CD14-positive monocyte (primary cell): ENCODE measurements around the gene SLC25A22. TPM values are rescaled to one million over a fixed set of nuclear protein-coding genes. Genes with fewer than 3 reads are reported as not detected.

Source experiments
- DNase-seq, 3 donors: peaks; one replicate each; pipeline ENCODE4 v3.0.0-alpha.2; 2011 to 2022
- H2AFZ ChIP-seq: 2 replicates; pipeline ENCODE4 v1.6.0; 2012; ENCODE audit warnings: mild to moderate bottlenecking, low read depth, low read length, inconsistent platforms; ENCODE audit not compliant: insufficient read depth, poor library complexity, severe bottlenecking
- H3K27ac ChIP-seq, 2 donors: 1 replicate in 1 of 2; 2 replicates in 1 of 2; pipeline ENCODE4 v1.5.1; 2012 to 2013; ENCODE audit warnings: low read length in 2 of 2, control low read depth in 1 of 2, inconsistent platforms in 1 of 2, low read depth in 1 of 2, mild to moderate bottlenecking in 1 of 2
- H3K27me3 ChIP-seq, 2 donors: one replicate each; pipeline versions ENCODE4 v1.6.0 to v1.6.1; 2011 to 2013; ENCODE audit warnings: low read length in 2 of 2; ENCODE audit not compliant: control insufficient read depth in 2 of 2, insufficient read depth in 2 of 2
- H3K36me3 ChIP-seq, 2 donors: replicated peaks in 1 of 2; 1 replicate in 1 of 2; 2 replicates in 1 of 2; pipeline versions ENCODE4 v1.5.1 to v1.6.1; 2012 to 2013; ENCODE audit warnings: low read length in 2 of 2, control low read depth in 1 of 2, inconsistent platforms in 1 of 2, mild to moderate bottlenecking in 1 of 2; ENCODE audit not compliant: insufficient read depth in 2 of 2, control insufficient read depth in 1 of 2
- H3K4me1 ChIP-seq, 2 donors: 1 replicate in 1 of 2; 2 replicates in 1 of 2; pipeline versions ENCODE4 v1.5.1 to v1.6.1; 2012 to 2013; ENCODE audit warnings: low read length in 2 of 2, control low read depth in 1 of 2, inconsistent platforms in 1 of 2, mild to moderate bottlenecking in 1 of 2, moderate library complexity in 1 of 2; ENCODE audit not compliant: insufficient read depth in 2 of 2, control insufficient read depth in 1 of 2
- H3K4me2 ChIP-seq: replicated peaks from 2 replicates; pipeline ENCODE3; 2012; ENCODE audit warnings: low read length, moderate library complexity, mild to moderate bottlenecking; ENCODE audit not compliant: poor library complexity, severe bottlenecking; ENCODE audit errors: extremely low read depth
- H3K4me3 ChIP-seq, 3 experiments: fragments of 200-600 bp in 1 of 3; sonication (generic) in 1 of 3; replicated peaks in 1 of 3; 1 replicate in 2 of 3; 2 replicates in 1 of 3; pipeline ENCODE4 v1.5.1; 2011 to 2013; ENCODE audit warnings: low read length in 3 of 3, mild to moderate bottlenecking in 3 of 3, control low read depth in 2 of 3, low read depth in 2 of 3, inconsistent platforms in 1 of 3, moderate library complexity in 1 of 3
- H3K79me2 ChIP-seq: 2 replicates; pipeline ENCODE4 v1.6.0; 2012; ENCODE audit warnings: mild to moderate bottlenecking, control low read depth, inconsistent platforms, low read length, moderate library complexity; ENCODE audit not compliant: insufficient read depth
- H3K9ac ChIP-seq: 2 replicates; pipeline ENCODE4 v1.6.0; 2017; ENCODE audit warnings: low read length, mild to moderate bottlenecking; ENCODE audit not compliant: insufficient read depth, poor library complexity, severe bottlenecking
- H3K9me3 ChIP-seq, 2 donors: replicated peaks in 1 of 2; 1 replicate in 1 of 2; 2 replicates in 1 of 2; pipeline versions ENCODE4 v1.5.1 to v1.6.1; 2012 to 2013; ENCODE audit warnings: low read length in 2 of 2, control low read depth in 1 of 2; ENCODE audit not compliant: control insufficient read depth in 1 of 2, insufficient read depth in 1 of 2
- H4K20me1 ChIP-seq: 2 replicates; pipeline ENCODE4 v1.6.0; 2012; ENCODE audit warnings: mild to moderate bottlenecking, low read length, control low read depth, moderate library complexity; ENCODE audit not compliant: insufficient read depth
- H3K27ac Mint-ChIP-seq, 7 donors: one replicate each; pipeline ENCODE4 v1.8.0; 2020; ENCODE audit warnings: mild to moderate bottlenecking in 7 of 7, mixed read lengths in 7 of 7, moderate library complexity in 6 of 7, inconsistent platforms in 2 of 7
- H3K27me3 Mint-ChIP-seq, 3 donors: one replicate each; pipeline ENCODE4 v1.8.0; 2021 to 2022; ENCODE audit warnings: low read depth in 3 of 3, mild to moderate bottlenecking in 3 of 3, mixed read lengths in 3 of 3, moderate library complexity in 3 of 3, inconsistent platforms in 1 of 3
- H3K36me3 Mint-ChIP-seq, 2 donors: one replicate each; pipeline ENCODE4 v1.8.0; 2020; ENCODE audit warnings: mixed read lengths in 2 of 2, inconsistent platforms in 1 of 2, mild to moderate bottlenecking in 1 of 2
- H3K4me1 Mint-ChIP-seq: one replicate; pipeline ENCODE4 v1.8.0; 2020; ENCODE audit warnings: mild to moderate bottlenecking, mixed read lengths
- H3K4me3 Mint-ChIP-seq, 2 donors: one replicate each; pipeline ENCODE4 v1.8.0; 2020; ENCODE audit warnings: mild to moderate bottlenecking in 2 of 2, mixed read lengths in 2 of 2, moderate library complexity in 1 of 2
- H3K9me3 Mint-ChIP-seq, 7 donors: one replicate each; pipeline ENCODE4 v1.8.0; 2020 to 2022; ENCODE audit warnings: mixed read lengths in 7 of 7, mild to moderate bottlenecking in 6 of 7, moderate library complexity in 6 of 7, inconsistent platforms in 2 of 7
- CTCF ChIP-seq: fragments of 200-600 bp; IDR thresholded peaks from one replicate; pipeline ENCODE4 v1.8.0; 2022; ENCODE audit warnings: antibody characterized with exemption, mild to moderate bottlenecking
- WGBS: methylation state at CpG from one replicate; pipeline ENCODE4 v1.1.5; 2013; ENCODE audit warnings: missing lambda C conversion rate; ENCODE audit not compliant: insufficient coverage; 5-methylcytosine and 5-hydroxymethylcytosine counted together
- intact Hi-C, 2 donors: fragments of 100-400 bp; cut with micrococcal nuclease; formaldehyde crosslinking; loops; one replicate each; pipeline versions ENCODE4 v1.15.0 to v1.15.1; 2023
- polyA minus RNA-seq: library from RNA; depleted of rRNA, polyadenylated mRNA; stranded (reverse); fragments of >200 nt; gene quantifications from 2 replicates; pipeline ENCODE4 v1.2.3, GENCODE V29; 2012
- polyA plus RNA-seq, 3 donors: library from polyadenylated mRNA; depleted of rRNA in 1 of 3; unstranded in 2 of 3; stranded (reverse) in 1 of 3; fragments of 300-500 nt in 2 of 3; fragments of >200 nt in 1 of 3; fragmentation: Illumina TruSeq in 2 of 3; gene quantifications; 1 replicate in 2 of 3; 2 replicates in 1 of 3; pipeline ENCODE4 v1.2.3, GENCODE V29; 2012 to 2021
- total RNA-seq, 12 experiments: library from RNA in 1 of 12; stranded (reverse) in 1 of 12; fragments of 120-200 nt in 1 of 12; gene quantifications; one replicate each; pipeline ENCODE4 v1.2.4 and lab custom pipeline; 2013 to 2026; ENCODE audit warnings: mixed read lengths in 6 of 12, inconsistent platforms in 1 of 12

SLC25A22 gene
- total RNA-seq (2013) = 5.8 TPM
- polyA plus RNA-seq = 10 to 100 TPM in 1 of 3 donors, 1 to 10 TPM in 2; 4.4 to 20.9 (median 5.6) TPM
- 9.7 and 12.2 TPM in 2 replicates for polyA minus RNA-seq
- 1.0 to 5.8 (median 4.3) reads per million in 11 experiments for total RNA-seq (lab: John Stamatoyannopoulos, UW)

- Histone ChIP-seq H3K9me3 (no peaks in the 10 kb centered on the region), H3K79me2 (peaks cover 15% of the 10 kb centered on the region), H3K27ac (peak within 1 kb of the TSS; percentile 64 to 77), H4K20me1 (no peaks in the 10 kb centered on the region), H3K4me1 (peaks cover 29 to 33% of the 10 kb centered on the region in 2 donors), H3K4me3 (peak within 1 kb of the TSS; percentile 54 to 85 (median 84)), H3K36me3 (peaks cover 15 to 18% of the 10 kb centered on the region in 2 donors), H3K4me2 (peak within 1 kb of the TSS; percentile 98), H2AFZ (peak within 1 kb of the TSS; percentile 78), H3K27me3 (no peaks in the 10 kb centered on the region), H3K9ac (peak within 1 kb of the TSS; percentile 59)
- no peaks in the 10 kb centered on the region for H3K27me3 Mint-ChIP-seq
- peaks cover 18% of the 10 kb centered on the region for H3K4me1 Mint-ChIP-seq
- H3K36me3 Mint-ChIP-seq = peaks cover 9 to 31% of the 10 kb centered on the region in 2 donors
- peak; percentile 96 for TF ChIP-seq CTCF
- DNase-seq = peak; percentile 70 to 78 (median 72)
- H3K27ac Mint-ChIP-seq = peak within 1 kb of the TSS; percentile 42 to 91 (median 87)
- peaks cover 0 to 3% (median 0%) of the 10 kb centered on the region in 7 donors for H3K9me3 Mint-ChIP-seq
- intact Hi-C loops = loop anchor here in 1 of 2 donors (5.0 kb wide), 1 partner anchor 51 kb away; the partner anchor contains the start of gene TALDO1
- peak within 1 kb of the TSS; percentile 80 to 94 for H3K4me3 Mint-ChIP-seq
- 3% methylated on average over 66 of the region's 69 CpGs for WGBS
These were observed at the start of gene SLC25A22 for GRCh38 chr11:798093-798713. Gene SLC25A22 (minus strand): TSS chr11:798281. CDS start chr11:795006, 3,275 bp downstream.

DNA sequence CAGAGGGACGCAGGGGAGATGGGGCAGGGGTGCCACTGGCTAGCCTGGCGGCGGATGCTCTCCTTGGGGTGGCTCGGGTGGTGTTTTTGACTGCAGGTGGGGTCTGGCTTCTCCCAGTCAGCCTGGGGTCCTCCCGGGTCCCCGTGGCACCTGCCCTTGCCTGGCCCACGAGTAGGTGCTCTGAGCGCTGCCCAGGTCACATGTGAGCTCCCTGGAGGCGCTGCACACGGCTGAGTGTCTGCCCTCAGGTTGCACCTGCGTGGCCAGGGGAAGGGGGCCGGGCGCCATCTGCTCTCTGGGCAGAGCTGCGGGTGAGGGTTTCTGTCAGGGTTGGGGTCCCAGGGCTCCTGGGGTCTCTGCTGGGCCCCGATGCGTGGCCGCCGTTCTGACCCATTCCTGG lies 49.8 kb upstream of the SLC25A22 start:
- H3K4me2 ChIP-seq = no peak overlapping the region
- intact Hi-C loops = loop anchor here (2.0 to 5.0 kb wide), 4 partner anchors 69 to 203 kb away; partner anchors contain the start of gene AP2A2 (in 1 of the 2)
- H3K27me3 ChIP-seq = peaks cover 6 to 24% of the 10 kb centered on the region in 2 donors
- 72% methylated on average over 17 of the region's 18 CpGs for WGBS
- no peaks in the 10 kb centered on the region for H3K79me2 ChIP-seq
- Mint-ChIP-seq H3K36me3 (peaks cover 2 to 6% of the 10 kb centered on the region in 2 donors), H3K9me3 (peaks cover 0 to 3% (median 0%) of the 10 kb centered on the region in 7 donors), H3K4me1 (peaks cover 32% of the 10 kb centered on the region), H3K27me3 (peaks cover 10 to 48% (median 31%) of the 10 kb centered on the region in 3 donors), H3K27ac (no peak overlapping the region), H3K4me3 (no peak overlapping the region)
- no peak overlapping the region for H3K4me3 ChIP-seq
- no peak overlapping the region for H3K27ac ChIP-seq
- peaks cover 37 to 57% of the 10 kb centered on the region in 2 donors for H3K4me1 ChIP-seq
- H3K36me3 ChIP-seq = no peaks in the 10 kb centered on the region
- no peak for TF ChIP-seq CTCF
- no peaks in the 10 kb centered on the region for H3K9me3 ChIP-seq
- H2AFZ ChIP-seq = no peak overlapping the region
- DNase-seq = no peak
- no peak overlapping the region for H3K9ac ChIP-seq
- peaks cover 73% of the 10 kb centered on the region for H4K20me1 ChIP-seq
